MM.1S (cell line): ENCODE data around the gene PTGES.

ENCODE experiments used
- CTCF ChIP-seq: fragments of 300-600 bp; sonication (generic); IDR thresholded peaks from 2 replicates; pipeline ENCODE4 v1.5.1; 2016; ENCODE audit warnings: antibody characterized with exemption, low read length, mixed read lengths
- EZH2 ChIP-seq: fragments of 300-600 bp; sonication (generic); optimal IDR thresholded peaks from 2 replicates; pipeline ENCODE3; 2017; ENCODE audit warnings: low read depth, mild to moderate bottlenecking, antibody characterized with exemption, low read length, mixed read lengths
- EZH2phosphoT487 ChIP-seq: fragments of 300-600 bp; sonication (generic); IDR thresholded peaks from 2 replicates; pipeline ENCODE4 v1.6.1; 2018; ENCODE audit warnings: antibody characterized with exemption, low read length

- TF ChIP-seq CTCF, result no peak
- TF ChIP-seq EZH2phosphoT487, result no peak
- no peak for TF ChIP-seq EZH2
Observed at GRCh38 chr9:129728744-129729143, 24.1 kb downstream of the PTGES start.
